Psoas muscle (tissue), 8 donors: Measurements from ENCODE around the gene SH3BP4. TPM values are rescaled to one million over a fixed set of nuclear protein-coding genes. Genes with fewer than 3 reads are reported as not detected.

Experiments used
- ATAC-seq, 4 donors: fragments of 200-7000 bp; cut with Tn5 transposase; one replicate each; pipeline ENCODE4 v1.9.1; 2020; ENCODE audit warnings: moderate library complexity in 3 of 4, mild to moderate bottlenecking in 2 of 4
- DNase-seq, 2 donors: peaks; one replicate each; pipeline ENCODE4 v3.0.0-alpha.2; 2020
- H3K27ac ChIP-seq: fragments of 200-600 bp; one replicate; pipeline ENCODE4 v1.8.0; 2022
- H3K27me3 ChIP-seq, 3 donors: fragments of 200-600 bp in 1 of 3; one replicate each; pipeline versions ENCODE4 v1.6.1 to v1.8.0; 2013 to 2022; ENCODE audit warnings: low read length in 2 of 3, mild to moderate bottlenecking in 2 of 3, moderate library complexity in 1 of 3; ENCODE audit not compliant: insufficient read depth in 3 of 3
- H3K36me3 ChIP-seq, 2 donors: fragments of 200-600 bp in 1 of 2; one replicate each; pipeline versions ENCODE4 v1.6.1 to v1.8.0; 2013 to 2022; ENCODE audit warnings: low read depth in 1 of 2, mild to moderate bottlenecking in 1 of 2, moderate library complexity in 1 of 2; ENCODE audit not compliant: insufficient read depth in 1 of 2
- H3K4me1 ChIP-seq: fragments of 200-600 bp; one replicate; pipeline ENCODE4 v1.8.0; 2022
- H3K4me3 ChIP-seq: fragments of 200-600 bp; one replicate; pipeline ENCODE4 v1.8.0; 2022; ENCODE audit warnings: mild to moderate bottlenecking
- H3K9me3 ChIP-seq: fragments of 200-600 bp; one replicate; pipeline ENCODE4 v1.8.0; 2022
- CTCF ChIP-seq: fragments of 200-600 bp; IDR thresholded peaks from one replicate; pipeline ENCODE4 v1.8.0; 2022; ENCODE audit warnings: antibody characterized with exemption
- WGBS, 3 donors: extraction: QIAGEN DNeasy Blood & Tissue Kit; methylation state at CpG; one replicate each; pipeline versions ENCODE4 v1.1.6 to v1.1.7; 2013; 5-methylcytosine and 5-hydroxymethylcytosine counted together
- intact Hi-C, 2 donors: fragments of 100-400 bp; cut with DNase I; formaldehyde crosslinking; loops; one replicate each; pipeline versions ENCODE4 v1.11.0 to v1.14.2; 2022
- polyA plus RNA-seq, 3 donors: library from polyadenylated mRNA; stranded (reverse); fragments of 200-250 nt; gene quantifications; one replicate each; pipeline ENCODE4 v1.2.3, GENCODE V29; 2013
- total RNA-seq, 4 donors: library from RNA; stranded (reverse); fragmentation: NEBNext Ultra II Directional in 2 of 4; extraction: Animal tissue kit (Norgen Biotek cat#: 25700) in 2 of 4; gene quantifications; one replicate each; pipeline versions ENCODE4 v1.2.1 to v1.2.4, GENCODE V29; 2021 to 2023
- donor health status: healthy with polysubstance abuse.
- donor health status: DM: no; HTN: no; CAD: no; lungs with moderate emphysema.
- donor health status: Bipolar disorder and iron deficiency.
- donor health status: healthy.
- donor health status: DM: yes; HTN: yes; CAD: no.
- donor health status: DM: no; HTN: no; CAD: no.
- donor health status: DM: no; HTN: no; CAD: no.
- donor health status: DM: yes; HTN: yes; CAD: no.

Gene SH3BP4
- total and polyA plus RNA-seq, 7 donors, result 3.0 to 14.9 (median 9.4) TPM

- WGBS, 3 donors, result 70 to 86% (median 79%) methylated on average over 10 of the region's 10 CpGs
- no peak for ATAC-seq
- no peak overlapping the region for H3K27ac ChIP-seq
Observed at GRCh38 chr2:235006461-235006860, 54.6 kb downstream of the SH3BP4 start.

GRCh38 chr2:235006986-235007385 is 55.2 kb downstream of the SH3BP4 start:
- no peaks in the 10 kb centered on the region for H3K9me3 ChIP-seq
- TF ChIP-seq CTCF, result no peak
- H3K36me3 ChIP-seq, result no peaks in the 10 kb centered on the region
- no peak for ATAC-seq
- no peak overlapping the region for H3K27ac ChIP-seq
- peak in 1 of 2 donors; percentile 19 for DNase-seq
- H3K4me3 ChIP-seq, result no peak overlapping the region
- H3K4me1 ChIP-seq, result peaks cover 17% of the 10 kb centered on the region
- H3K27me3 ChIP-seq, result no peaks in the 10 kb centered on the region
- WGBS, 3 donors, result 81 to 85% (median 82%) methylated on average over 6 of the region's 6 CpGs
- intact Hi-C loops, result loop anchor here in 1 of 2 donors (2.0 to 5.0 kb wide), 2 partner anchors 48 to 100 kb away; no protein-coding TSS in a partner anchor

More at GRCh38 chr2:235006461-235006860, 54.6 kb downstream of the SH3BP4 start:
- Histone ChIP-seq H3K4me3 (no peak overlapping the region), H3K4me1 (peaks cover 13% of the 10 kb centered on the region), H3K27me3 (no peaks in the 10 kb centered on the region), H3K36me3 (no peaks in the 10 kb centered on the region), H3K9me3 (no peaks in the 10 kb centered on the region)
- intact Hi-C loops, result loop anchor here in 1 of 2 donors (2.0 to 5.0 kb wide), 2 partner anchors 48 to 101 kb away; no protein-coding TSS in a partner anchor
- DNase-seq, result peak in 1 of 2 donors; percentile 38
- no peak for TF ChIP-seq CTCF

GRCh38 chr2:235007664-235008457 is 56.0 kb downstream of the SH3BP4 start:
- H3K9me3 ChIP-seq, result no peaks in the 10 kb centered on the region
- ATAC-seq, result no peak
- H3K27me3 ChIP-seq, result no peaks in the 10 kb centered on the region
- 93 to 96% (median 95%) methylated on average over 25 of the region's 25 CpGs for WGBS, 3 donors
- intact Hi-C loops, result loop anchor here in 1 of 2 donors (2.0 to 5.0 kb wide), 2 partner anchors 47 to 99 kb away; no protein-coding TSS in a partner anchor
- peaks cover 25% of the 10 kb centered on the region for H3K4me1 ChIP-seq
- peak in 1 of 2 donors; percentile 42 for DNase-seq
- H3K4me3 ChIP-seq, result no peak overlapping the region
- H3K36me3 ChIP-seq, result no peaks in the 10 kb centered on the region
- no peak for TF ChIP-seq CTCF
- no peak overlapping the region for H3K27ac ChIP-seq

- Histone ChIP-seq H3K9me3 (no peaks in the 10 kb centered on the region), H3K36me3 (no peaks in the 10 kb centered on the region), H3K4me1 (peaks cover 25% of the 10 kb centered on the region), H3K27ac (no peak overlapping the region), H3K4me3 (no peak overlapping the region), H3K27me3 (no peaks in the 10 kb centered on the region)
- 42 to 75% (median 66%) methylated on average over 6 of the region's 6 CpGs for WGBS, 3 donors
- ATAC-seq, result no peak
- no peak for TF ChIP-seq CTCF
- intact Hi-C loops, result loop anchor here in 1 of 2 donors (5.0 kb wide), 1 partner anchor 99 kb away; no protein-coding TSS in a partner anchor
- peak in 1 of 2 donors; percentile 18 for DNase-seq
Observed at GRCh38 chr2:235008584-235009044, 56.8 kb downstream of the SH3BP4 start.
